Measurements from ENCODE around the gene PRR5L.

The PRR5L gene

GRCh38 chr11:36360318-36360717 is 64.2 kb downstream of the PRR5L start:
- no peak for DNase-seq (ENCODE audit: low spot score)

GRCh38 chr11:36360826-36361415 is 64.8 kb downstream of the PRR5L start:
- no peak for DNase-seq (ENCODE audit: low spot score)

- no peak for DNase-seq (ENCODE audit: low spot score)
Measured at GRCh38 chr11:36361472-36361871, 65.4 kb downstream of the PRR5L start.

GRCh38 chr11:36361901-36362391 is 65.9 kb downstream of the PRR5L start:
- no peak for DNase-seq (ENCODE audit: low spot score)

GRCh38 chr11:36362902-36363301 is 66.8 kb downstream of the PRR5L start:
- no peak for DNase-seq (ENCODE audit: low spot score)

- no peak for DNase-seq (ENCODE audit: low spot score)
Measured at GRCh38 chr11:36363361-36364268, 67.5 kb downstream of the PRR5L start.

GRCh38 chr11:36364551-36365325 is 68.7 kb downstream of the PRR5L start:
- no peak for DNase-seq (ENCODE audit: low spot score)

- DNase-seq (ENCODE audit: low spot score), result no peak
Measured at GRCh38 chr11:36365907-36366306, 69.8 kb downstream of the PRR5L start.

- DNase-seq (ENCODE audit: low spot score), result no peak
Measured at GRCh38 chr11:36367806-36368680, 72.0 kb downstream of the PRR5L start.

- DNase-seq (ENCODE audit: low spot score), result no peak
Measured at GRCh38 chr11:36371181-36371580, 75.1 kb downstream of the PRR5L start.

- DNase-seq (ENCODE audit: low spot score), result no peak
Measured at GRCh38 chr11:36371590-36371989, 75.5 kb downstream of the PRR5L start.

GRCh38 chr11:36372101-36372771 is 76.1 kb downstream of the PRR5L start:
- DNase-seq (ENCODE audit: low spot score), result no peak

GRCh38 chr11:36373016-36374010 is 77.2 kb downstream of the PRR5L start:
- no peak for DNase-seq (ENCODE audit: low spot score)

GRCh38 chr11:36374726-36375125 is 78.6 kb downstream of the PRR5L start:
- DNase-seq (ENCODE audit: low spot score), result no peak

- DNase-seq (ENCODE audit: low spot score), result no peak
Measured at GRCh38 chr11:36375353-36376008, 79.4 kb downstream of the PRR5L start.

- no peak for DNase-seq (ENCODE audit: low spot score)
Measured at GRCh38 chr11:36376009-36376887, 80.2 kb downstream of the PRR5L start.

GRCh38 chr11:36376888-36377758 is 81.0 kb downstream of the PRR5L start:
- no peak for DNase-seq (ENCODE audit: low spot score)

All from hematopoietic multipotent progenitor cell treated with erythropoietin and hydrocortisone succinate and interleukin-3 and kit ligand, for 17 days (in vitro differentiated cells).